HL-60 (cell line): Measurements from ENCODE around the gene GPD2.

Experiments used
- CTCF ChIP-seq: IDR thresholded peaks from one replicate; pipeline ENCODE4 v1.5.1; 2011; ENCODE audit warnings: low read length, control low read depth, inconsistent platforms; ENCODE audit not compliant: insufficient read depth
- GABPA ChIP-seq: IDR thresholded peaks from 2 replicates; pipeline ENCODE4 v1.6.1; 2012; ENCODE audit warnings: low read depth

GRCh38 chr2:156430980-156431358 is 5.2 kb upstream of the GPD2 start:
- no peak for TF ChIP-seq CTCF
- no peak for TF ChIP-seq GABPA
